AG09309 (cell line): ENCODE results near the gene ENHO.
"Not testable (repeated sequence)": the region's sequence is repeated elsewhere in the genome, so short reads cannot be mapped to it uniquely, and the experiment has no call there.

Experiments used
- DNase-seq: peaks from one replicate; pipeline ENCODE4 v3.0.0-alpha.2; 2010; ENCODE audit warnings: low read depth
- H3K4me3 ChIP-seq: 2 replicates; pipeline ENCODE4 v1.5.1; 2011; ENCODE audit warnings: mild to moderate bottlenecking, low read depth, low read length, moderate library complexity; ENCODE audit not compliant: control insufficient read depth
- TF ChIP-seq, protein P1 (sequence below): IDR thresholded peaks from 2 replicates; pipeline ENCODE4 v1.5.1; 2011; ENCODE audit warnings: mild to moderate bottlenecking, low read depth, low read length, inconsistent platforms; ENCODE audit not compliant: insufficient read depth, control insufficient read depth; ENCODE audit errors: missing control alignments

The ENHO gene

DNA sequence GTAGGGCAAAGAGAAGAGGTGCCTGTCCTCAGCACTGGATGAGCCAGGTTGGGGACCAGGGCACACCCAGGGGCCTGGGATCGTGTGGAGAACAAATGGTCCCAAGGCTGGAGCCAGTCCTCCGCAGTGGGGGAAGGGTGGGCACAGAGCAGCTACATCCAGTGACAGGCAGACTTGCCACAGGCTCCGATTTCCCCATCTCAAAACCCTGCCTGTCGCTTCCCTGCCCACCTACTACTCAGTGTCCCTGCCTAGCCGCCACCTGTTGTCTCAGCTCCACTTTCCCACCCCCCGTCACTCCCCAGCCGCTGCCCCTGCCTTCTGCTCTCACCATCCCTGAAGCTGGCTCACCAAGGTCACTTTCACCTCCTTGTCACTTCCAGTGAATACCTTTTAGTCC, 13.9 kb upstream of the ENHO start:
- TF ChIP-seq, protein P1, sequence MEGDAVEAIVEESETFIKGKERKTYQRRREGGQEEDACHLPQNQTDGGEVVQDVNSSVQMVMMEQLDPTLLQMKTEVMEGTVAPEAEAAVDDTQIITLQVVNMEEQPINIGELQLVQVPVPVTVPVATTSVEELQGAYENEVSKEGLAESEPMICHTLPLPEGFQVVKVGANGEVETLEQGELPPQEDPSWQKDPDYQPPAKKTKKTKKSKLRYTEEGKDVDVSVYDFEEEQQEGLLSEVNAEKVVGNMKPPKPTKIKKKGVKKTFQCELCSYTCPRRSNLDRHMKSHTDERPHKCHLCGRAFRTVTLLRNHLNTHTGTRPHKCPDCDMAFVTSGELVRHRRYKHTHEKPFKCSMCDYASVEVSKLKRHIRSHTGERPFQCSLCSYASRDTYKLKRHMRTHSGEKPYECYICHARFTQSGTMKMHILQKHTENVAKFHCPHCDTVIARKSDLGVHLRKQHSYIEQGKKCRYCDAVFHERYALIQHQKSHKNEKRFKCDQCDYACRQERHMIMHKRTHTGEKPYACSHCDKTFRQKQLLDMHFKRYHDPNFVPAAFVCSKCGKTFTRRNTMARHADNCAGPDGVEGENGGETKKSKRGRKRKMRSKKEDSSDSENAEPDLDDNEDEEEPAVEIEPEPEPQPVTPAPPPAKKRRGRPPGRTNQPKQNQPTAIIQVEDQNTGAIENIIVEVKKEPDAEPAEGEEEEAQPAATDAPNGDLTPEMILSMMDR, result no peak
- DNase-seq, result no peak
- H3K4me3 ChIP-seq, result no peak overlapping the region

DNA sequence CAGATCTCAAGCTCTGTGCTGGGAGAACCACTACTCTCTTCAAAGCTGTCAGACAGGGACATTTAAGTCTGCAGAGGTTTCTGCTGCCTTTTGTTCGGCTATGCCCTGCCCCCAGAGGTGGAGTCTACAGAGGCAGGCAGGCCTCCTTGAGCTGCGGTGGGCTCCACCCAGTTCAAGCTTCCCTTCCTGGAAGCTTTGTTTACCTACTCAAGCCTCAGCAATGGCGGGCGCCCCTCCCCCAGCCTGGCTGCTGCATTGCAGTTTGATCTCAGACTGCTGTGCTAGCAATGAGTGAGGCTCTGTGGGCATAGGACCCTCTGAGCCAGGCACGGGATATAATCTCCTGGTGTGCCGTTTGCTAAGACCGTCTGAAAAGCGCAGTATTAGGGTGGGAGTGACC, 9.3 kb upstream of the ENHO start:
- not testable (repeated sequence) for DNase-seq, H3K4me3 ChIP-seq

DNA sequence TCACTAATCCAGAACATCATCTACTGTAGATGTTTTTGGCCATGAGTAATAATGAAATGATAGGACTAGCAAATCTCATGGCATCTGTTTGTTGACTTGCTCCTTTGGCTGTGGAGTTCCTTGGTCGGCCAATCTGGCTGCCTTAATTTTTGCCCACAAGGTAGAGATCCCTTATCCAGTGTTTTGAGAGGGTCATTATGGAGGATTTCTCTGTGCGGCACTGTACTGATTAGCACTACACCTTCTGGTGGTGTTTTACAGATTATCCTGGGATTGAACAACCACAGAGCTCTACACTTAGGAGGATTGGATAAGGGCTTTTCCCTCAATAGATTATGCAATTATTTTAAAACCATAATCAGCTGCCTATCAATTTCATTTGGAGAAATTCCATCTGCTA, 3.2 kb upstream of the ENHO start:
- TF ChIP-seq, protein P1, result no peak
- DNase-seq, result no peak
- H3K4me3 ChIP-seq, result no peak overlapping the region

DNA sequence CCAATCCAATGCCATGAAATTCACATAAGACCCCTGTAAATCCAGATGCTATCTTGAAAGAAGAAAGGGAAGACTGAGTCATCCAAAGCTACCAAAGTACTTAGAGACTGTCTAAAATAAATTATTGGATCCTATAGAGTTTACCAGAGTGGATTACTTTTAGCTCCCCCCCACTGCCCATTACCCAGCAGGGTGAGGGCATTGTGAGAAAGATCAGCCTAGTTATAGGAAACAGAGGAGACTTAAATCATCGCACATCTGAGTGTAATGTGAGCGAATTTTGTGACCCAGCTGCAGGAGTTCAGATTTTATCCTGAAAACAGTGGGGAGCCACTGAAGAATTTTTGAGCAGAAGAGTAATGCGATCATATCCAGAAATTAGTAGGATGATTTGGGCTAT, 1.6 kb upstream of the ENHO start:
- no peak overlapping the region for H3K4me3 ChIP-seq
- TF ChIP-seq, protein P1, result no peak
- no peak for DNase-seq

DNA sequence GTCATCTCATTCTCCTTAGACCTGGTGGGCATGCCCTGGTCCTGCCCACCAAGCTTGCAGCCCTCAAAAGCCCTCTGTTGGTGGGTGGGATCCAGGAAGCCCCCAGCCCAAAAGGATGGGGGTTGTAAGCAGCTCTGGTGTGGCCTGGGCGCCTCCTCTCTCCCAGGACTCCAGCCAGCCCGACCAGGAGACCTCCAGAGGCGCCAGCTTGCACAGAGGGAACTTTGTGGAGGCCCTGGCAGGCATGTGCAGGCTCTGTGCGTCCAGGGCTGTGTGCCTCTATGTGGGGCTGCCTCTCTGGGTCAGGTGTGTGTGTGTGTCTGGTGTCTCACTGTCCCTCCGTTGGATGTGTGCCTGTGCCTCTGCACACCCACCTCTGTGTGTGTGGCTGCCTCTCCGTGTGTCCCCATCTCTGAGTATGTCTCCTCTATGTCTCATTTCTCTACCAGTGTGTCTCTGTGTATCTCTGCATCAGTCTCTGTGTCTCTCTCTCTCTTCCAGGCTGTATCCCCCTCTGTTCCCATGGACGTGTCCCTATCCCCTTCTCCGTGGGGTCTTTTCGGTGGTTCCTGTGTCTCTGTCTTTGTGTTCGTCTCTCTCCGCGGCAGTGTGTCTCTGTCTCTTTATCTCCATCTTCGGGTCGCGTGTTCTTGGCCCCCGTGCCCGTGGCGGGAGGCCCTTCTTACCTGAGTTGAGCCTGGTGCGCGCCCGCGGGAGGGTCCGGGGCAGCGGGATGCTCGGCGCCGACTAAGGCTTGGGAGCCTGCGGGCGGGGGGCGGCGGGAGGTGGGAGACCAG, 501 bp downstream of the ENHO start:
- TF ChIP-seq, protein P1, result no peak
- DNase-seq, result no peak
- H3K4me3 ChIP-seq, result peak overlapping the region; percentile 33

DNA sequence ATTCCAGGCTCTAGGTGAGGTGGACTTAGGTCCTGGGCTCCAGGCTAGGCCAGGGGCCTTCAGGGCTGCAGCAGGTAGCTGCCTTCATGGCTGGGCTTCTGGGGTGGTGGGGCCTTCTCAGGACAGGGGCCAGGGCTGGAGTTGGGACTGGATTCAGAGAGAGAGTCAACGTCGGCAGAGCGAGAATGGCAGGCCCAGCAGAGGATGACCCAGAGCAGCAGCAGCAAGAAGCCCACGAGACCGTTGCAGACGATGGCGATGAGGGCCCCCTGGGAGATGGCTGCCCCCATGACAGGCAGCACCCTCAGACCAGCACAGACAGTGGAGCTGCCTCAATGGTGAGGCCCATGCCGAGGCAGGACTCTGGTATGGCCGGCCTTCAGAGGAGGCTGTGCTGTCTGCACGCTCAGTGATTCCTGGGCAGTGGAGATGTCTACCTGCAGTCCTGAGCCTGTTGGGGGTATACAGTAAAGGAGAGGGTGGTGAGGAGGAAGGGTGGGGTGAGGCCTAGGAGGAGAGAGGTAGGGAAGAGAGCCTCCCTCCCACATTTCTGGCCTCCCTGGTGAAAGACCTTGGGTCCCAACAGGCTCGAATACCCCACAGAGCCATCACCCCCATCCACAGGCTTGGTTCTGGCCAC, 1.3 kb downstream of the ENHO start:
- H3K4me3 ChIP-seq, result no peak overlapping the region
- DNase-seq, result no peak
- TF ChIP-seq, protein P1, result no peak
